COLO668 (cell line): ENCODE measurements around the gene ADAM23.
A peak's percentile ranks its signal among the peaks of the same experiment; 100 is the strongest.

ENCODE experiments used
- DNase-seq: peaks from one replicate; lab custom pipeline; 2025; ENCODE audit not compliant: unreplicated experiment; lab: John Stamatoyannopoulos, UW

Gene ADAM23

DNA sequence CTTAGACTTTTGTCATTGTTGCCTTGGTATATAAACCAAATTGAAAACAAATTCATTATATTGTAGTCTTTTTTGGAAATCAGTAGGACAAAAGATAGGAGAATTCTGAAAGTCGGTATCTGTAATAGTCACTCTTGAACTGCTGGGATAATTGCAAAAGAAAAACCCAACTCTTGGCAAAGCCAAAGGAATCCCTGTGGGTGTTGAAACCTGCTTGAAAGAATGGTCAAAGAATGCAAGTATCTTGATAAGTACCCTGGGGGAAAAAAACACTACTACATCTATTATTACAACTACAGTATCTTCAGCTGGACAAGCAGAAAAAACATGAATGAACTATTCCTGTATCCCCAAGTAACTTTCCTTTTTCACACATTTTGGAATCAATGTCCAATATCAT lies 191.7 kb downstream of the ADAM23 start:
- DNase-seq: no peak

DNA sequence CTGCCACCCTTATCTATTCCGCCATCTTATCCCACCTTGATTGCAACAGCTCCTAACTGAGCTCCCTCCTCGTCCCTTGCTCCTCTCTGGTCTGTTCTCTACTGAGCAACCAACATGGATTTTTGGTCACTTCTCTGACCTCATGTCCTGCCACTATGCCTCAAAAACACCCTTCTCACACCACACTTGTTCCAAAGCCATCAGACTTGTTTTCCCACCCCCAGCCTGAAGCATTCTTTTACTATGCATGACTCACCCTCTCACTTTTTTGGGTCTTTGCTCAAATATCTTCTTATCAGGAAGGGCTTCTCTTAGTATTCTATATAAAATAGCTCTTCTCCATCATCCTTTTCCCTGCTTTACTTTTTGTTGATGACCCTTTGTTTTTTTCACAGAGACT lies 196.3 kb downstream of the ADAM23 start:
- no peak for DNase-seq

GRCh38 chr2:206641226-206641625 lies 197.9 kb downstream of the ADAM23 start:
- no peak for DNase-seq

DNA sequence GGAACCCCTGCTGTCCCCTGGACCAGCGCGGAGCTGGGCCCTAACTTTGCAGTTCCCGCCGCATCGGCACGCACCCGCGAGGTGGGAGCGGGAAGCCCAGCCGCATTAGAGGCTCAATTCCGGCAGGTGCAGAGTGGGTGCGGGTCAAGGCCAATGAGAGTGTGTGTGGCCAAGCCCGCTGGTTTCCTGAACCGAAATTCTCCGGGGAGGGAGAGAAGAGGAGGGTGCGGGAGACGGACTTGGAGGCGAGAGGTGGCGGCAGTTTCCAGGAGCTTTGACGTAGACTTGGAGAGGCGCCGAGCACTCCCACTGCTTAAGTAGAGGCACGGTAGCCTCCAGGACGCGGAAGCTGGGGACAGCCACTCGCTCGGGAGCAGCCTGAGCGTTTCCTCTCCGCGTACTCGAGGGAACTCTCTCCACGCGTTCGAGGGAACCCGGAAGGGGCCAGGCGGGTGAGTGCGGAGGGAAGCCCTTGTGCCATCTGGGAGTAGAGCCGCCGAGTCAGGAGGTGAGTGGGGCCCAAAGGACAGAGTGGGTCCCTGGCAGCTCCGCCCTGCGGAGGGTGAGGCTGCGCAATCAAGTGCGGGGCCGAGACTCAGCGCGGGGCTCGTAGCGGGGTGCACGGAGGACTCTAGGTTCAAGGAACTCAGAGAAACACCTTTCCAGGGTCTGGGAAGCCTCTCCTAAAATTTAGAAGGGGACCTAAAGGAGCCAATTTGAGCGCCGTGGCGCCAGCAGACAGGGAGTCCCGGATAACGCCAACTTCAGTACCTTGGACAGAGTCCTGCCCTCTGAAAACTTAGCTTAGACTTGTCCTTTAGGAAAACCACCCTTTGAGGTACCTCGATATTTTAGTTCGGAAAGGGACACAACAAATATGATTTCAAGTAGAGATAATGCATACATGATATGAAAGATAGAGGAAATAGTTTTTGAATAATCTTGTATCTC lies 199.0 kb downstream of the ADAM23 start, which contains the start of gene FAM237A:
Gene FAM237A, plus strand, starts transcription at position 413 of the 951 bp plus-strand sequence. CDS start 1,750 bp downstream, outside the sequence.
- DNase-seq: peak; percentile 57

- DNase-seq: no peak
Measured at GRCh38 chr2:206647985-206648384, 204.7 kb downstream of the ADAM23 start.

GRCh38 chr2:206657087-206657486 lies 213.8 kb downstream of the ADAM23 start:
- no peak for DNase-seq

DNA sequence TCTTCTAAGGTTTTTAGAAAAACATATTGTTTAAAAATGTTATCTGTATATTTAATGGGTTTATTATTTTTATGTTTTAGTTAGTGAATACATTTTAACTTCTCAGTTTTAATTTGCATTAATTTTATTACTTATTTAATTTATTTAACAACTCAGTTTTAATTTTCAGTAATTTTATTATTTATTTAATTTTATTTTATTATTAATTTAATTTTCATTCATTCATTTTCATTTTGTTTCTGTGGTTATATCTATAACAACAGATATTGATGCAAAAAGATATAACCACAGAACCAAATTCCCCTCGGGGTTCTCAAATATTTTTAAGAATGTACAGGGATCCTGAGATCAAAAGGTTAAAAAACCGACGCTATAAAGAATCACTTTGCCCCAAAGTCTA lies 221.9 kb downstream of the ADAM23 start:
- DNase-seq: no peak
